DMS114 treated with DMSO at 0.1 percent for 48 hours (cell line): ENCODE data around the gene NSUN4.
A peak's percentile ranks its signal among the peaks of the same experiment; 100 is the strongest.
"Not testable (repeated sequence)": the region's sequence is repeated elsewhere in the genome, so short reads cannot be mapped to it uniquely, and the experiment has no call there.

Source experiments
- DNase-seq: peaks from one replicate; lab custom pipeline; 2025; ENCODE audit not compliant: unreplicated experiment; lab: John Stamatoyannopoulos, UW

NSUN4 gene

DNA sequence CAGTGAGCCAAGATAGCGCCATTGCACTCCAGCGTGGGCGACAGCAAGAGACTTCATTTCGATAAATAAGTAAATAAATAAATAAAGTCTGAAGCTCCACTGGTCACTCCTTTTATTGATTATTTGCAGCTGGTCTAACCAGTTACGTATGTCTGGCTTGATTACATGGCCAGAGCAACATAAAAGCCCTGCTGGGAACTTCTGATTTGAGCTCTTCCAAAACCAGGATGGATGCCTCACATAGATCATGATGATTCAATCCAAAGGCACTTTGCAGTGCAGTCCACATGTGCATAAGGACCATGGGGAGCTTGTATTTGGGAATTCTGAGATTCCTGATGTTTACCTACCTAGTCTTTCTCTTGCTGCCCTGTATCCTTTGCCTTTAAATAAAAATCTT lies 24.0 kb downstream of the NSUN4 start:
- no peak for DNase-seq

DNA sequence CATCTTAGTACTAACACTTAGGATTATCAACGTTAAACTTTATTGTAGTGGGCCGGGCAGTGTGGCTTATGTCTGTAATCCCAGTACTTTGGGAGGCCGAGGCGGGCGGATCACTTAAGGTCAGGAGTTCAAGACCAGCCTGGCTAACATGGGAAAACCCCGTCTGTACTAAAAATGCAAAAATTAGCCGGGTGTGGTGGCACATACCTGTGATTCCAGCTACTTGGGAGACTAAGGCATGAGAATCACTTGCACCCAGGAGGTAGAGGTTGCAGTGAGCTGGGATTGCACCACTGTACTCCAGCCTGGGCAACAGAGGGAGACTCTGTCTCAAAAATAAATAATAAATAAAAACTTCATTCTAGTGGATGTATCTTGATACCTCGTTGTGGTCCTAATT lies 25.2 kb downstream of the NSUN4 start:
- not testable (repeated sequence) for DNase-seq

DNA sequence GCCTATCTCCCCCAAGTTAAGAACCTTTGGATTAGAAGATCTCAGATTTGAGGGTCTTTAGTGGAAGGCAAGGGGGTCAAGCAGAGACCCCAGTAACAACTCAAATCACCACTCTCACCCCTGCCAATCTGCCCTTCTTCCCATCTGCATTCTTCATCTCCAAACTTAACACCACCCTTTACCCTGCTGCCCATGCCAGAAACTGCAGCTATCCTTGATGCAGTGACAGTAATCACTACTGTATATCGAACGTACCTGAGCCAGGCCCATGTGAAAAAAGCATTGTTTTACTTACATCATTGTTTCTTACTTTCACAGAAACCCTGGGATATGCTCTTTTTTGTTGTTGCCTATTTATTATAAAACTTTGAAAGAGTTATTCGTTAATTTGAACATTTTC lies 26.5 kb downstream of the NSUN4 start:
- DNase-seq = no peak

DNA sequence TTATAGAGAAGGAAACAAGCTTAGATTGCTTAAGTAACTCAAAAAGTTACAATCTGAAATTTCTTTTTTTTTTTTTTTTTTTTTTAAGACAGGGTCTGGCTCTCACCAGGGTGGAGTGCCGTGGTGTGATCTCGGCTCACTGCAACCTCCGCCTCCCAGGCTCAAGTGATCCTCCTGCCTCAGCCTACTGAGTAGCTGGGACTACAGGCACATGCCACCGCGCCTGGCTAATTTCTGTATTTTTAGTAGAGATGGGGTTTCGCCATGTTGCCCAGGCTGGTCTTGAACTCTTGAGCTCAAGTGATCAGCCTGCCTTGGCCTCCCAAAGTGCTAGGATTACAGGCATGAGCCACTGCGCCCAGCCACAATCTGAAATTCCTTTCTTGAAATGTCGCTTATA lies 27.1 kb downstream of the NSUN4 start:
- not testable (repeated sequence) for DNase-seq

DNA sequence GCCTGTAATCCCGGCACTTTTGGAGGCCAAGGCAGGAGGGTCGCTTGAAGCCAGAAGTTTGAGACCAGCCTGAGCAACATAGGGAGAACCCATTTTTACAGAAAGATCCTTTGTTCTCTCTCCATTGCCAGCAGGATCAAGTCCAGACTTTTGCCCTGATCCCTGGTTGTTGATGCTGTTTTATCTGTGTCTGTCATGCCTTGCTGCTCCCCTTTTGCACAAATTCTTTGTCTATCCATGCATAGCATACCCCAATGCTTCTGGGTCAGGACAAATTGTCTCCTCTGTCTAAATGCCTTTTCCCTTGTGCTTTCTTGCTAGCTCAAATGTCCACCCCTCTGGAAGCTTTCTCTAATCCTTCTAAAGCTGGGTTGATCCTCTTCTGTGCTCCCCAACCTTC lies 28.2 kb downstream of the NSUN4 start:
- DNase-seq = no peak

DNA sequence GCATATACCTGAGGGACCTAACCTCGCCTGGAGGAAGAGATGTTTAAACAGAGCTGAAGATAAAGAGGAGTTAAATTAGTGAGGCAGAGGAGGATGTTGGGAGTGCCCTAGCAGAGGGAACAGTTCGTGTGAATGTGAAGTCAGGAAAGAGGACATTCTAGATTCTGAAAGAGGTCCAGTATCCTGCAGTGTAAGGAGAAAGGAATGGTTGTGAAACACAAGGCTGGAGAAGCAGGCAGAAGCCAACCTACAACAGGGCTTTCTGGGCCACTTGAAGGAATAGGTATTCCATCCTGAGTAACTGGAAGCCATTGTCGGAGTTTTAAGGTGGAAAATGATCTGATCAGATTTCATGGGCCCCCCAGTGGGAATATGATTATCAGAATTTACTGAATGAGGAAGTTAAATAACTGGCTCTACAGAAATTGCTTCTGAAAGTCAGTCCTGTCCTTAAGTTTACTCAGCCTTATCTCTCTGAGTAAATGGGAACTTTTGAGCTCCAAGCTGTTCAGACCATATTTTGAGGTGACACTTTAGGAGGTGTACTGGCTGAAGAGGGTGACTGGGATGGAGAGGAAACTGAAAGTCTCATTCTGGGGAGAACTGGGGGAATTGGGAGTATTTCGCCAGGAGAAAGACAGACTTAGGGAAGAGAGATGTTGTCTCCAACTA lies 29.1 kb downstream of the NSUN4 start:
- no peak for DNase-seq

DNA sequence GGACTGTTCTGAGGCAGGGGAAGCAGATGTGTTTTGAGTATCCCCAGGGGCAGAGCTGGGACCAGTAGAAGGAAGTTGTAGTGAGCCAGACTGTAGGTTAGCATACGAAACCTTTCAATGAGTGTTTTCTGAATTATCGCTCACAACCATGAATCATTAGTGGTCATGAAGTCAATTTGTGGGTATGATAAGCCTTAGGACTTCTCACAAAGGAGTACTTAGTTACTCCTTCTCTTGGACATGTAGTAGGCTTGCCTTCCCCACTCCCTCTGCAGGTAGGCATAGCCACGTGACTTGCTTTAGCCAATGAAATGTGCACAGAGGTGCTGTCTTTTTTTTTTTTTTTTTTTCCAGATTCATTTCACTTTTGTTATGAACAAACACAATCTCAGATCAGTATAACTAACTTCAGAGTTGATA lies 29.6 kb downstream of the NSUN4 start:
- no peak for DNase-seq

DNA sequence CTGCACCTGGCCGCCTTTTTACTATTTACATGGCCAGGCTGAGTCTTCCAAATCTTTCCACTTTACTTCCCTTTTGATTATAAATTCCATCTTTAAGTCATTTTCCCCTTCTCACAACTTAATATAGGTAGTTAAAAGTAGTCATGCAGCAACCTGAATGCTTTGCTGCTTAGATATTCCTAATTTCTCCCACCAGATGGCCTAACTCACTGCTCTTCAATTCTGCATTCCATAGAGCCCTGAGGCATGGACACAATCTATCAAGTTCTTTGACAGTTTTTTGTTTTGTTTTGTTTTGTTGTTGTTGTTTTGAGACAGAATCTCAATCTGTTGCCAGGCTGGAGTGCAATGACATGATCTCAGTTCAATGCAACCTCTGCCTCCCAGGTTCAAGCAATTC lies 31.8 kb downstream of the NSUN4 start:
- no peak for DNase-seq

DNA sequence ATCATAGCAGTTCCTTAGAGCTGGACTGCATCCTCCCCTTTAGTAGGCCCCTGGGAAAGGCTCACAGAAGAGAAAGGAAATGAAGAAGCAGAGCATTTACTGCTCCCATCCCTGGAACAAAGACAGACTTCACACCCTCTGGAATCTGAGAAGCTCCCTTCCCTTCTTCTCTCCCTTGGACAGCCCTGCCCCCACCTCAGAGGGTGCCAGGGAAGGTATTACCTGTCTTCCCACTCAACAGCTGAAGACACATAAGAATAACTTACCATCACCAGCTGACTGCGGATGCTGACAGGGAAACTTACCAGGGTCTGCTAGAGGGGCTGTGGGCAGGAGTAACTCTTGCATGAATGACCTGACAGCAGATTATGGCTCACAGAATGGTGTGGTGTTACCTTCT lies 39.4 kb downstream of the NSUN4 start:
- DNase-seq = no peak

DNA sequence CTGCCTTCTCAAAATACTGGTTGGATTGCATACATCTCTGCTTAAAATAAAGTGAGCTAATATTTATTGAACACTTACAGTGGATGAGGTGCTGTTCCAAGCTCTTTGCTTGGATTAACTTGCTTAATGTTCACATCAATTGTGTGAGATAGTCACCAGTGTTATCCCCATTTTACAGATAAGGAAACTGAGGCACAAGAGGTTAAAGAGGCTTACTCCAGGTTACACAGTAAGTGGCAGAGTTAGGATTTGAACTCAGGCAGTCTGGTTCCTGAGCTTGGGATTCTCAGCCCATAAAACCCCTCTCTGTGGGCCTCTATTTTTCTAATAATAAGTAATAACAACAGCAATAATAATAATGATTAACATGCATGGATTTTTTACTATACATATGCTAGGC lies 39.9 kb downstream of the NSUN4 start:
- no peak for DNase-seq

DNA sequence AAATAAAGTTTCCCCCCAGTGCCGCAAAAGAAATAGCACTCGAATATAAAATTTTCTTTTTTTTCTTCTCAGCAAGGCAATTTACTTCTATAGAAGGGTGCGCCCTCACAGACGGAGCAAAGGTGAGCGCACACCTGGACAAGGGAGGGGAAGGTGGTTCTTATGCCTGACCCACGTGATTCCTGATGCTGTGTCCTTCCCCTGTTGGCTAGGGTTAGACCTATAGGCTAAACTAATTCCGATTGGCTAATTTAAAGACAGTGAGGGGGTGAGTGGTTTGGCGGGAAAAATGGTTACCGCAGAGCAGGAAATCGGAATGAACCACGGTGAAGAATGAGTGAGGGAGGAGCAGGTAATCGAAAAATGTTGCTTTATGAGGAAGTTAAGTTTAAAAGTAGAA lies 52.9 kb downstream of the NSUN4 start:
- no peak for DNase-seq

DNA sequence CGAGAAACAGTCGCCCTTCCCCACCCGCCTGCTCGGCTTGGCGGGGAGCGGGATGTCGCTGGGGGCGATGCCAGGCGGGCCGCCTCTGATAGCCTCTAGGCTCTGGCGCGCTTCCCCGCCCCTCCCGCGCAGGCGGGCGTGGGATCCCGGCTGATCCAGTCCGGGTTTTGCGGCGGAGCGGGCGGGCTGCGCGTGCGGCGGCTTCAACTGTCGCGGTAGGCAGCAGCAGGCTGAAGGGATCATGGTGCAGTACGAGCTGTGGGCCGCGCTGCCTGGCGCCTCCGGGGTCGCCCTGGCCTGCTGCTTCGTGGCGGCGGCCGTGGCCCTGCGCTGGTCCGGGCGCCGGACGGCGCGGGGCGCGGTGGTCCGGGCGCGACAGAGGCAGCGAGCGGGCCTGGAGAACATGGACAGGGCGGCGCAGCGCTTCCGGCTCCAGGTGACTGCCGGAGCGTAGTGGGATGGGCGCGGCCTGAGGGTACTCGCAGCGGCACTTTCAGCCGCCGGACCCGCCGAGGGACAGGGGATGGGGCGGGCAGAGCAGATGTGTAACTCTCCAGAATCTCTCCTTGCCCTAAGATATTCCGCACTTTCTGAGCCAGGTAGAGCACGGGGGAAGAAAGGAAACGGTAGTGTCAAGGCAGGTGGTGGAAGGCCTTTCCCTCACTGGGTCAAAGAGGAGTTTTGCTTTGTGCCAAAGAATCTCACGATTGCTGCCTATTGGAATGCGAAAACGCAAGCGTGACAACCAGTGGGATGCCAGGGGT lies 53.7 kb downstream of the NSUN4 start, which contains the start of gene FAAH:
Gene FAAH (plus strand): TSS at position 210 of the 764 bp plus-strand sequence. CDS start 32 bp downstream, at position 242.
- peak; percentile 36 for DNase-seq

DNA sequence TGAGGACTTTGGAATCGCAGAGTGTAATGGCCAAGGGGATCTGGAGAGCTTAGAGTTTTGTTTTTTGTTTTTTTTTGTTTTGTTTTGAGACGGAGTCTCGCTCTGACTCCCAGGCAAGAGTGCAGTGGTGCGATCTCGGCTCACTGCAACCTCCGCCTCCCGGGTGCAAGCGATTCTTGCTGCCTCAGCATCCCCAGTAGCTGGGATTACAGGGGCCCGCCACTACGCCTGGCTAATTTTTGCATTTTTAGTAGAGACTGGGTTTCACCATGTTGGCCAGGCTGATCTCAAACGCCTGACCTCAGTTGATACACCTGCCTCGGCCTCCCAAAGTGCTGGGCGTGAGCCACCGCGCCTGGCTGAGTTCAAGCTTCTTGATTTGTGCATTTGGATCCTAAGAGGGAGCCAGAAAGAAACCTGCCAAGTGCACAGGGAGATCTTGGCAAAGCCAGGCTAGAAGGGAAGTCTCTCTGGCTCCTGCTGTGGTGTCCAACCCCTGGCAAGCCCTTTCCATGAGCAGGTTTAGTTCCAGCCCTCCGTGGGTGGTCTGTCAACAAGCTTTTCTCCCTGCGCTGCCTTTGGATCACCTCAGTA lies 54.4 kb downstream of the NSUN4 start:
- DNase-seq = no peak

DNA sequence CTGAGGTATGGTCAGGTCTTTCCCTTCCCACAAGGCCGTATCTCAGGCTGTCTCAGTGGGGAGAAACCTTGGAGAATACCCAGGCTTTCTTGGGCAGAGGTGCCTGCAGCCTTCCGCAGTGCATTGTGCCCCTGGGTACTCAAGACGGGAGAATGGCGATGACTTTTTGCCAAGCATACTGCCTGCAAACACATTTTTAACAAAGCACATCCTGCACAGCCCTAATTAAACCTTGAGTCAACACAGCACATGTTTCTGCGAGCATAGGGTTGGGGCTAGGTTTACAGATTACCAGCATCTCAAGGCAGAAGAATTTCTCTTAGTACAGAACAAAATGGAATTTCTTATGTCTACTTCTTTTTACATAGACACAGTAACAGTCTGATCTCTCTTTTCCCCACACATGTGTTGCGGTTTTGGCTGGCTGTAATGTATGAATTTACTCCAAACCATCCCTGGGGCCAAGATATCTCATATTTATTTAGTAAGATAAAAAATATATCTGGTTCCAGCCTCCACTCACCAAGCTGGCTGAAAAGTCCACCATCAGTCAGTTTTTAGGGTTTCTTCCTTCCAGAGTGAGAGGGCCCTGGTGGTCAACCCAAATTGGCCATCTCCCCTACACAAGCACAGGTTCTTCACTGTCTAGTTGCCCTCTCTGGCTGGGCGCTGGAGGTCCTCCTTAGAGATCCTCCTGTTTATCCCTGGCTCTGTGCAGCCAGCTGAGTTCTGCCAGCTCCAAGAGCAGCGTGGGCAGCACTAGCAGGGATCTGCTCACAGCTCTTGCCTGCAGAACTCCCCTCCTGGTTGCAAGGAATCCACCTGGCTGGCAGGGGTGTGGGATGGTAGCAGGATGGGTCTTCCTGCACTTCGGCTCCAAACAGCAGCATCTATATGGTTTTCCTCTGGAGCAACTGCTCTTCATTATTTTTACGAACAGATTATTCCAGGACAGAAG lies 56.1 kb downstream of the NSUN4 start:
- no peak for DNase-seq

DNA sequence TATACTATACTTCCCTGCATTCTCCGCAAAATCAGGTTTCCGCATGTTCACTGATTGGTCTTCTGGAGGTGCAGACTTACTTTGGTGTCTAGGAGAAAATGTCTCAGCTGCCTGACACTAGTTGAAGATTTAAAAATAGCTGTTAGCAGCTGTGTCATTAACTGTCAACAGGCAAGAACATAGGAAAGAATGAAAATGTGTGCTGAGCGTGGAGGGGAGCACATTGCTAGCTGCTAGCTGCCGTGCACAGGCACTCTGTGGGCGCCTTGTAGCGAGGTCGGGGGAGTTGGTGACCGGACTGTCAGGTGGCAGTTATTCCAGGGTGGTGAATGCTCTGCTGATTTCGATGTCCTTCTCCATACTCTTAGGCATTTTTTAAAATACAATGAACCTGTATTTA lies 58.7 kb downstream of the NSUN4 start:
- no peak for DNase-seq

DNA sequence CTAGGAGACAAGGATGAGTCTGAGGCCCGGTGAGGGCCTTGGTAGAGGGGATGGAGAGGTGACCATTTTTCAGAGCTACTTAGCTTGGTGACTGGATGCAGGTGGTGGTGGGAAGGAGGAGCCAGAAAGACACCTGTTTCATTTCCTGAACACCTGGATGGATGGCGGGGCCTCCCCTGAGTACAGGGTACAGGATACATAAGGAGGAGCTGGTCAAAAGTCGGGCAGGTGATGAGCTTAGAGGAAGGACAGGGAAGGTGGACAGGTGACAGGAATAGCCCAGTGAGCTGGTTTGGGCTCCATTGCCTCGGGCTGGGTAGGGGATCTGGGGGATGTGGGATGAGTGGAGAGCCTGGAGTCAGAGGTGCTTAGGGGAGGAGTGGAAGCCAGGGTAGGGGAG lies 59.8 kb downstream of the NSUN4 start:
- no peak for DNase-seq

DNA sequence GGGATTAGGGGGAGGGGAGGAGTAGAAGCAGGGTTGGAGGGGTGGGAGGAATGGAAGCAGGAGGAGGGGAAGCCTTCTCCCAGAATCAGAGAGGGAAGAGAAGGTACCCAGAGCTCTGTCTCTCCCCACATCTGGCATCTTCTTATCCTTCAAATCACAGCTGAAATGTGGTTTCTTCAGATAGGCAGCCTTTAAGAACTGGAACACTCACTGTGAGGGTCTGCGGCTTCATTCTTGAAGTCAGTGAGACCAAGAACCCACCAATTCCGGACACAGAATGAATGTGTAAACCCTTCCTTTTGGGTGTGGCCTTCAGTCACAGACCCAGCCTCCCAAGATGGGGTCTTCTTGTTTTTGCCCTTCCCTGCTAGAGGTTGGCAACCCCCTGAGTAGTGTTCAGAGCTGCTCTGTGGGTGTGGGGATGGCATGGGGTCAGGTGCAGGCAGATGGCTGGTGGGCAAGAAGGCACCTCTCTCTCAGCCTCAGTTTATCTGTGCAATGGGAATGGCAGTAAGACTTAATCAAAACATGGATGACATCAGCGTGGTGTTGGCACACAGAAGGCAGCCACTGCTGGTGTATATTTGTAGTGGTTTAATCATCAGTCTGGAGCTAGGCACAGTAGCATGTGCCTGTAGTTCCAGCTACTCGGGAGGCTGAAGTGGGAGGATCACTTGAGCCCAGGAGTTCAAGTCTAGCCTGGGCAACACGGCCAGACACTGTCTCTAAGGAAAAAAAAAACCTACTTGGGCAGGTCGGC lies 60.7 kb downstream of the NSUN4 start:
- no peak for DNase-seq

DNA sequence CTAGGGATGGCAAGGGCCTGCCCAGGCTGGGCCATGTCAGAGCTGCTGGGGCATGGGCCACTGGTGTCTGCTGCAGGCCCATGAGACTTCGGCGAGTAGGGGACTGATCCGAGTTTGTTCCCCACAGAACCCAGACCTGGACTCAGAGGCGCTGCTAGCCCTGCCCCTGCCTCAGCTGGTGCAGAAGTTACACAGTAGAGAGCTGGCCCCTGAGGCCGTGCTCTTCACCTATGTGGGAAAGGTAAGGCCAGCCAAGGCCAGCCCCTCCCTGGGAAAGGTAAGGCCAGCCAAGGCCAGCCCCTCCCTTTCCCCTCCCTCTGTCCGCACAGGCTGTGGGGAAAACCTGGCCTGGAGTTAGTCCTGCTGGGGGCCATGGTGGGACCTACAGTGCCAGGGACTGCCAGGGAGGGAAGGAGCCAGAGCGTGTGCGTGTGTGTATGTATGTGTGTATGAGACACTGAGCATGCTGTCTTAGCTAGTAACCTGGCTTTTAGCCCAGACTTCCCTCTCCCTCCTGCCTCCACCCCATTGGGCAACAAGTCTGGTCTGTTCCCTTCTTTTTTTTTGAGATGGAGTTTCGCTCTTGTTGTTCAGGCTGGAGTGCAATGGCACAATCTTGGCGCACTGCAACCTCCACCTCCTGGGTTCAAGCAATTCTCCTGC lies 61.5 kb downstream of the NSUN4 start:
- no peak for DNase-seq

DNA sequence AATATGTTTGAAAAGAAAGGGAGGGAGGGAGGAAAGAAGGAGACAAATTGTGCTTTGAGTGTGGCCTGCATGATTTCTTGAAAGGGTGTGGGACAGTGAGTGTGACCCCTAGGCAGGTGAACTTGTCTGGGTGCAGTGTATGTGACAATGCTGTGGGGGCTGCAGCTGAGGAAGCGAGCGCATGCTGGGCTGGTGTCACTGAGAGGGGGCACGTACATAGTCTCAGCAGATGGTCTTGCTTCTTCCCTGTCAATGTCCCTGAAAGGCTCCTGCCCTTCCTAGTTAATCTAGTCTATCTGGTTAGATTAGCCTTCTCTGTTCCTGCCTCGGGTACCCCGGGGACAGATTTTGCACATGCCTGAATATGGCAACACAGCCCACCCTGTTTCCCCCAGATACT lies 63.3 kb downstream of the NSUN4 start:
- DNase-seq = no peak
